H1 (cell line): ENCODE results near the gene BIVM. TPM values are rescaled to one million over a fixed set of nuclear protein-coding genes. Genes with fewer than 3 reads are reported as not detected.

Experiments used
- CTCF ChIA-PET: fragments of 300-600 bp; sonication (Branson Sonifier 250); formaldehyde crosslinking; loops from one replicate; lab custom pipeline; 2021; ENCODE audit not compliant: partially characterized antibody; lab: Charles Lee
- POLR2A ChIA-PET: fragments of 300-600 bp; sonication (Branson Sonifier 250); formaldehyde crosslinking; loops from one replicate; lab custom pipeline; 2021; ENCODE audit warnings: inconsistent platforms; ENCODE audit not compliant: partially characterized antibody; lab: Charles Lee
- DNase-seq, 2 experiments: peaks; one replicate each; pipeline versions ENCODE4 v3.0.0 to v3.0.0-alpha.2; 2010 to 2022; ENCODE audit warnings: low spot score in 2 of 2, low read depth in 1 of 2, mixed read lengths in 1 of 2
- FAIRE-seq: peaks from 2 replicates; lab custom pipeline; 2011; peaks lifted over from hg19 to GRCh38; lab: Jason Lieb, UNC
- H2AFZ ChIP-seq: 2 replicates; pipeline ENCODE4 v1.8.1; 2012; ENCODE audit warnings: low read length, inconsistent platforms
- H2AK5ac ChIP-seq: 2 replicates; pipeline ENCODE4 v1.6.1; 2013; ENCODE audit warnings: low read depth, low read length
- H2BK120ac ChIP-seq: replicated peaks from 2 replicates; pipeline ENCODE3; 2013; ENCODE audit warnings: low read depth, low read length, inconsistent platforms
- H2BK12ac ChIP-seq: 2 replicates; pipeline ENCODE4 v1.6.1; 2013; ENCODE audit warnings: low read depth, low read length
- H2BK15ac ChIP-seq: 2 replicates; pipeline ENCODE4 v1.6.1; 2013; ENCODE audit warnings: low read length
- H2BK20ac ChIP-seq: 2 replicates; pipeline ENCODE4 v1.6.1; 2013; ENCODE audit warnings: low read length
- H2BK5ac ChIP-seq: 2 replicates; pipeline ENCODE4 v1.6.1; 2013; ENCODE audit warnings: low read depth, low read length
- H3K14ac ChIP-seq: 2 replicates; pipeline ENCODE4 v1.6.1; 2013; ENCODE audit warnings: inconsistent platforms; ENCODE audit not compliant: insufficient read length
- H3K18ac ChIP-seq: 2 replicates; pipeline ENCODE4 v1.6.1; 2013; ENCODE audit warnings: low read length; ENCODE audit errors: extremely low read depth
- H3K23ac ChIP-seq: 2 replicates; pipeline ENCODE4 v1.6.1; 2013; ENCODE audit warnings: inconsistent platforms; ENCODE audit not compliant: insufficient read length
- H3K23me2 ChIP-seq: 2 replicates; pipeline ENCODE4 v1.6.1; 2013; ENCODE audit warnings: low read depth, low read length
- H3K27ac ChIP-seq: 2 replicates; pipeline ENCODE4 v1.6.1; 2011; ENCODE audit warnings: low read depth, low read length, inconsistent platforms
- H3K27me3 ChIP-seq, 4 experiments: replicated peaks in 1 of 4; 1 replicate in 1 of 4; 2 replicates in 3 of 4; pipeline versions ENCODE4 v1.6.1 to v1.8.1; 2011 to 2013; ENCODE audit warnings: low read length in 3 of 4, mild to moderate bottlenecking in 3 of 4, inconsistent platforms in 2 of 4, mixed read lengths in 2 of 4, moderate library complexity in 1 of 4; ENCODE audit not compliant: control insufficient read depth in 3 of 4, insufficient read depth in 3 of 4; ENCODE audit errors: extremely low read depth in 1 of 4
- H3K36me3 ChIP-seq, 4 experiments: 2 replicates each; pipeline versions ENCODE4 v1.6.1 to v1.8.1; 2011 to 2013; ENCODE audit warnings: mild to moderate bottlenecking in 4 of 4, low read length in 3 of 4, moderate library complexity in 2 of 4, control low read depth in 1 of 4, inconsistent platforms in 1 of 4; ENCODE audit not compliant: insufficient read depth in 4 of 4, control insufficient read depth in 2 of 4
- H3K4ac ChIP-seq: replicated peaks from 2 replicates; pipeline ENCODE3; 2013; ENCODE audit warnings: low read length, low read depth, mixed read lengths, inconsistent platforms; ENCODE audit not compliant: insufficient read length
- H3K4me1 ChIP-seq, 4 experiments: replicated peaks in 1 of 4; 1 replicate in 1 of 4; 2 replicates in 3 of 4; pipeline versions ENCODE4 v1.6.1 to v1.8.1; 2011 to 2013; ENCODE audit warnings: low read length in 3 of 4, inconsistent platforms in 2 of 4, mixed read lengths in 1 of 4; ENCODE audit not compliant: insufficient read depth in 4 of 4, control insufficient read depth in 3 of 4
- H3K4me2 ChIP-seq, 2 experiments: 2 replicates each; pipeline versions ENCODE4 v1.6.1 to v1.8.1; 2011 to 2013; ENCODE audit warnings: low read depth in 2 of 2, low read length in 2 of 2, control low read depth in 1 of 2, inconsistent platforms in 1 of 2, mild to moderate bottlenecking in 1 of 2; ENCODE audit not compliant: insufficient read depth in 1 of 2
- H3K4me3 ChIP-seq, 4 experiments: fragments of 200-600, 300-600 bp in 1 of 4; sonication (generic), shearing (Covaris generic), sonication (Bioruptor Twin) in 1 of 4; 2 replicates each; pipeline versions ENCODE4 v1.5.1 to v1.8.1; 2011 to 2016; ENCODE audit warnings: low read length in 4 of 4, low read depth in 3 of 4, control low read depth in 2 of 4, inconsistent platforms in 2 of 4, mild to moderate bottlenecking in 2 of 4, mixed read lengths in 1 of 4, moderate library complexity in 1 of 4; ENCODE audit not compliant: insufficient read depth in 2 of 4; ENCODE audit errors: extremely low read depth in 1 of 4
- H3K56ac ChIP-seq: replicated peaks from 2 replicates; pipeline ENCODE3; 2013; ENCODE audit warnings: low read depth, mild to moderate bottlenecking, mixed read lengths, low read length, inconsistent platforms; ENCODE audit not compliant: insufficient read length
- H3K79me1 ChIP-seq: 2 replicates; pipeline ENCODE4 v1.6.1; 2013; ENCODE audit warnings: low read depth, low read length, control low read depth
- H3K79me2 ChIP-seq, 2 experiments: 2 replicates each; pipeline versions ENCODE4 v1.6.1 to v1.8.1; 2012 to 2013; ENCODE audit warnings: low read length in 2 of 2, mild to moderate bottlenecking in 2 of 2, inconsistent platforms in 1 of 2; ENCODE audit not compliant: insufficient read depth in 2 of 2, control insufficient read depth in 1 of 2
- H3K9ac ChIP-seq, 4 experiments: replicated peaks in 1 of 4; 1 replicate in 1 of 4; 2 replicates in 3 of 4; pipeline versions ENCODE4 v1.6.1 to v1.8.1; 2011 to 2013; ENCODE audit warnings: low read depth in 3 of 4, low read length in 3 of 4, control low read depth in 2 of 4, mild to moderate bottlenecking in 2 of 4, moderate library complexity in 2 of 4, inconsistent platforms in 1 of 4; ENCODE audit errors: extremely low read depth in 1 of 4
- H3K9me3 ChIP-seq, 2 experiments: 2 replicates each; pipeline versions ENCODE4 v1.6.1 to v1.8.1; 2012 to 2013; ENCODE audit warnings: mild to moderate bottlenecking in 2 of 2, moderate library complexity in 2 of 2, control low read depth in 1 of 2, inconsistent platforms in 1 of 2, low read depth in 1 of 2, low read length in 1 of 2, mixed read lengths in 1 of 2; ENCODE audit not compliant: insufficient read depth in 2 of 2
- H4K20me1 ChIP-seq, 2 experiments: replicated peaks in 1 of 2; 2 replicates each; pipeline versions ENCODE3 to v1.8.1; 2011 to 2013; ENCODE audit warnings: inconsistent platforms in 2 of 2, low read length in 2 of 2, mild to moderate bottlenecking in 1 of 2; ENCODE audit not compliant: insufficient read depth in 2 of 2, control insufficient read depth in 1 of 2
- H4K5ac ChIP-seq: 2 replicates; pipeline ENCODE4 v1.6.1; 2013; ENCODE audit warnings: low read length, low read depth, mixed read lengths, inconsistent platforms; ENCODE audit not compliant: insufficient read length
- H4K8ac ChIP-seq: 2 replicates; pipeline ENCODE4 v1.8.0; 2013; ENCODE audit warnings: mild to moderate bottlenecking, moderate library complexity, low read length, inconsistent platforms; ENCODE audit not compliant: insufficient read depth; ENCODE audit errors: extremely low read depth
- H4K91ac ChIP-seq: replicated peaks from 2 replicates; pipeline ENCODE3; 2013; ENCODE audit warnings: low read length, mixed read lengths, inconsistent platforms; ENCODE audit not compliant: insufficient read length
- ASH2L ChIP-seq: fragments of 200-600, 300-600 bp; sonication (generic); IDR thresholded peaks from one replicate; pipeline ENCODE4 v1.7.1; 2017; ENCODE audit warnings: low read length
- BCL11A ChIP-seq, 2 experiments: IDR thresholded peaks; one replicate each; pipeline ENCODE4 v1.6.1; 2011; ENCODE audit warnings: low read depth in 2 of 2, low read length in 2 of 2, mild to moderate bottlenecking in 2 of 2
- CBX5 ChIP-seq: fragments of 300-800, 300-1000 bp; sonication (generic); IDR thresholded peaks from 2 replicates; pipeline ENCODE4 v1.7.1; 2016; ENCODE audit warnings: antibody characterized with exemption, low read length, low read depth
- EP300 ChIP-seq, 2 experiments: IDR thresholded peaks; 1 replicate in 1 of 2; 2 replicates in 1 of 2; pipeline ENCODE4 v1.6.1; 2011 to 2012; ENCODE audit warnings: low read depth in 2 of 2, low read length in 2 of 2, mild to moderate bottlenecking in 2 of 2, borderline replicate concordance in 1 of 2, inconsistent platforms in 1 of 2, moderate library complexity in 1 of 2
- HDAC2 ChIP-seq, 2 experiments: fragments of 300-600 bp in 1 of 2; sonication (generic) in 1 of 2; IDR thresholded peaks; 2 replicates each; pipeline ENCODE4 v1.6.1; 2011 to 2012; ENCODE audit warnings: low read depth in 2 of 2, low read length in 2 of 2, mild to moderate bottlenecking in 2 of 2, moderate library complexity in 2 of 2, borderline replicate concordance in 1 of 2, inconsistent platforms in 1 of 2
- KDM4A ChIP-seq: IDR thresholded peaks from one replicate; pipeline ENCODE4 v1.7.1; 2012; ENCODE audit warnings: low read depth, mild to moderate bottlenecking, moderate library complexity, low read length, inconsistent platforms; ENCODE audit not compliant: severe bottlenecking
- KDM5A ChIP-seq: fragments of 200-600 bp; IDR thresholded peaks from 2 replicates; pipeline ENCODE4 v1.7.1; 2012; ENCODE audit warnings: mild to moderate bottlenecking, low read length, inconsistent platforms, mixed read lengths
- POLR2A ChIP-seq, 2 experiments: IDR thresholded peaks; 1 replicate in 1 of 2; 2 replicates in 1 of 2; pipeline ENCODE4 v1.6.1; 2011; ENCODE audit warnings: low read depth in 2 of 2, low read length in 2 of 2, mild to moderate bottlenecking in 2 of 2; ENCODE audit errors: control extremely low read depth in 1 of 2
- RFX5 ChIP-seq: IDR thresholded peaks from 2 replicates; pipeline ENCODE4 v1.6.1; 2011; ENCODE audit warnings: low read depth, low read length, improper control_type of control experiment, borderline replicate concordance
- SP1 ChIP-seq: IDR thresholded peaks from 2 replicates; pipeline ENCODE4 v1.6.1; 2011; ENCODE audit warnings: low read depth, low read length
- SP2 ChIP-seq: IDR thresholded peaks from 2 replicates; pipeline ENCODE4 v1.6.1; 2012; ENCODE audit warnings: mild to moderate bottlenecking, low read length, inconsistent platforms
- SP4 ChIP-seq: IDR thresholded peaks from 2 replicates; pipeline ENCODE4 v1.6.1; 2012; ENCODE audit warnings: low read length, inconsistent platforms
- TAF7 ChIP-seq: optimal IDR thresholded peaks from 2 replicates; pipeline ENCODE3; 2011; ENCODE audit warnings: low read depth, mild to moderate bottlenecking, inconsistent platforms, low read length, moderate library complexity, borderline replicate concordance
- YY1 ChIP-seq: IDR thresholded peaks from 2 replicates; pipeline ENCODE4 v1.6.1; 2011; ENCODE audit warnings: low read depth, mild to moderate bottlenecking, low read length
- WGBS, 2 experiments: shearing (Covaris generic) in 1 of 2; methylation state at CpG; one replicate each; pipeline versions ENCODE4 v1.1.6 to v1.1.7; 2013 to 2015; ENCODE audit warnings: low lambda C conversion rate in 2 of 2, mixed read lengths in 2 of 2, inconsistent platforms in 1 of 2, low coverage in 1 of 2, missing lambda C conversion rate in 1 of 2; ENCODE audit not compliant: insufficient replicate concordance in 2 of 2, insufficient coverage in 1 of 2, insufficient read length in 1 of 2; ENCODE audit errors: extremely low coverage in 1 of 2, missing lambda C conversion rate in 1 of 2; 5-methylcytosine and 5-hydroxymethylcytosine counted together
- polyA plus RNA-seq, 7 experiments: library from polyadenylated mRNA; depleted of rRNA in 3 of 7; stranded (reverse) in 5 of 7; unstranded in 2 of 7; fragments of >200 nt in 5 of 7; fragments of 200-250 nt in 2 of 7; gene quantifications; 1 replicate in 5 of 7; 2 replicates in 1 of 7; 4 replicates in 1 of 7; pipeline versions ENCODE4 v1.2.1 to v1.2.3, GENCODE V29; 2011 to 2013; ENCODE audit warnings: missing spikeins in 2 of 7, mixed read lengths in 2 of 7
- total RNA-seq: library from RNA; stranded (reverse); fragmentation: NEBNext Ultra II Directional; extraction: Animal tissue kit (Norgen Biotek cat#: 25700); gene quantifications from 2 replicates; pipeline ENCODE4 v1.2.1, GENCODE V29; 2021
- TF ChIP-seq, protein P1 (sequence below): IDR thresholded peaks from 2 replicates; pipeline ENCODE4 v1.6.1; 2011; ENCODE audit warnings: low read depth, mild to moderate bottlenecking, low read length; ENCODE audit not compliant: insufficient read depth

The BIVM gene
- total and polyA plus RNA-seq, 2 of the 8 experiments (the other 6 are each of a cell fraction or from before 2014, with no cell fraction given), result 1.8 to 5.5 TPM

DNA sequence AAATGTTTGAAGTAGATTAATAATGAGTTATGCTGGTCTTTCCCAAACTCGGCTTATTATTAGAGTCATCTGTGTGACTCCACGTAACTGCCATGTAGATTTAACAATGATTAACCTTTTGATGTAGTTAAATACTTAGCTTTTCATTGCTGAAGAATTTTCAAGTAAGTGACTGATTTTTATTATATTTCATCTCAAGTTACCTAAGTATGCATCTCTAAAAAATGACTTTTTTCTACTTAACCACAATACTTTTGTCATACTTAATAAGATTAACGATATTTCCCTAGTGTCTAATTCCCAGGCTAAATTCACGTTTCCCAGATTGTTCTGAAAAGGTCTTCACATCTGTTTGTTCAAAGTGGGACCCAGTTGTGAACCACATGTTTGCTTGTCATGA, 17.8 kb downstream of the BIVM start:
- H3K56ac ChIP-seq, result no peak overlapping the region
- H4K20me1 ChIP-seq, result no peaks in the 10 kb centered on the region
- no peak overlapping the region for H4K91ac ChIP-seq
- H2BK20ac ChIP-seq, result no peak overlapping the region
- H2BK15ac ChIP-seq, result no peak overlapping the region
- H2AFZ ChIP-seq, result no peak overlapping the region
- H3K9me3 ChIP-seq, result no peaks in the 10 kb centered on the region
- no peak overlapping the region for H3K18ac ChIP-seq
- H4K5ac ChIP-seq, result no peak overlapping the region
- H4K8ac ChIP-seq, result no peak overlapping the region
- no peak for DNase-seq
- no peak overlapping the region for H3K9ac ChIP-seq
- peaks cover 2% of the 10 kb centered on the region; the same call in 1 of the 2 replicates for H3K23me2 ChIP-seq
- H3K79me2 ChIP-seq, result no peaks in the 10 kb centered on the region
- no peak overlapping the region for H3K4me2 ChIP-seq
- no peak overlapping the region for H3K4me3 ChIP-seq
- ChIA-PET POLR2A (no interaction called here), CTCF (no interaction called here)
- H3K4me1 ChIP-seq, result no peaks in the 10 kb centered on the region
- H2BK120ac ChIP-seq, result no peak overlapping the region
- no peak overlapping the region for H3K4ac ChIP-seq
- no peak for FAIRE-seq
- H3K27ac ChIP-seq, result no peak overlapping the region
- no peak overlapping the region for H3K23ac ChIP-seq
- H2BK5ac ChIP-seq, result no peak overlapping the region
- H3K27me3 ChIP-seq, result no peaks in the 10 kb centered on the region
- no peaks in the 10 kb centered on the region for H3K79me1 ChIP-seq
- no peaks in the 10 kb centered on the region for H3K36me3 ChIP-seq
- no peak overlapping the region for H2AK5ac ChIP-seq
- H2BK12ac ChIP-seq, result no peak overlapping the region
- H3K14ac ChIP-seq, result no peak overlapping the region
- WGBS, 2 experiments, result 91% methylated on average over 4 of the region's 4 CpGs; no CpG with 5 or more reads in 1 of the 2 experiments
- TF ChIP-seq KDM5A, result no peak
- TF ChIP-seq TAF7, result no peak
- no peak for TF ChIP-seq CBX5
- no peak for TF ChIP-seq EP300 (IDR thresholded peaks at IDR 0.05; ENCODE audit: borderline replicate concordance in 1 of 2, low read depth in 2 of 2, low read length in 2 of 2)
- TF ChIP-seq SP2, result no peak
- no peak for TF ChIP-seq BCL11A (IDR thresholded peaks at IDR 0.05; ENCODE audit: low read depth in 2 of 2, low read length in 2 of 2)
- no peak for TF ChIP-seq SP4
- TF ChIP-seq, protein P1, sequence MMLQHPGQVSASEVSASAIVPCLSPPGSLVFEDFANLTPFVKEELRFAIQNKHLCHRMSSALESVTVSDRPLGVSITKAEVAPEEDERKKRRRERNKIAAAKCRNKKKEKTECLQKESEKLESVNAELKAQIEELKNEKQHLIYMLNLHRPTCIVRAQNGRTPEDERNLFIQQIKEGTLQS, result no peak
- TF ChIP-seq RFX5, result no peak
- TF ChIP-seq HDAC2 (IDR thresholded peaks at IDR 0.05; ENCODE audit: borderline replicate concordance in 1 of 2, low read depth in 2 of 2, low read length in 2 of 2), result no peak
- TF ChIP-seq POLR2A (IDR thresholded peaks at IDR 0.05; ENCODE audit: control extremely low read depth in 1 of 2, low read depth in 2 of 2, low read length in 2 of 2), result no peak
- no peak for TF ChIP-seq ASH2L
- TF ChIP-seq SP1, result no peak
- TF ChIP-seq YY1, result no peak
- TF ChIP-seq KDM4A, result no peak
